ENCODE results near the gene PLD3. TPM values are rescaled to one million over a fixed set of nuclear protein-coding genes. Genes with fewer than 3 reads are reported as not detected.

The PLD3 gene
- total RNA-seq, 2 donors from 2014 or later: 155 to 162 TPM

- H3K9me3 ChIP-seq: no peaks in the 10 kb centered on the region
- H3K4me1 ChIP-seq: no peaks in the 10 kb centered on the region
- TF ChIP-seq POLR2A (IDR thresholded peaks at IDR 0.05): no peak
- no peak for TF ChIP-seq CTCF (IDR thresholded peaks at IDR 0.05)
- DNase-seq (no peak), ATAC-seq (no peak)
- WGBS, 2 donors: 66 to 78% methylated on average over 8 of the region's 8 CpGs
- intact Hi-C loops (cut with DNase I): no loop called here
- H3K36me3 ChIP-seq (replicated peaks in 1 of 2; ENCODE audit: insufficient read depth in 1 of 2, low read depth in 2 of 2): no peaks in the 10 kb centered on the region
- H3K27me3 ChIP-seq: no peaks in the 10 kb centered on the region
- H3K27ac ChIP-seq: no peak overlapping the region
- no peak overlapping the region for H3K4me3 ChIP-seq
These were observed 63.5 kb downstream of the PLD3 start for GRCh38 chr19:40411958-40412499.

GRCh38 chr19:40412866-40413265 is 64.4 kb downstream of the PLD3 start:
- Histone ChIP-seq H3K27me3 (no peaks in the 10 kb centered on the region), H3K27ac (no peak overlapping the region), H3K9me3 (no peaks in the 10 kb centered on the region), H3K4me3 (no peak overlapping the region), H3K4me1 (no peaks in the 10 kb centered on the region), H3K36me3 (replicated peaks in 1 of 2; ENCODE audit: insufficient read depth in 1 of 2, low read depth in 2 of 2) (no peaks in the 10 kb centered on the region)
- WGBS, 2 donors: 71 to 100% methylated on average over 3 to 4 of the region's 4 CpGs
- intact Hi-C loops (cut with DNase I): no loop called here
- no peak for DNase-seq
- TF ChIP-seq POLR2A (IDR thresholded peaks at IDR 0.05) (no peak), CTCF (IDR thresholded peaks at IDR 0.05) (no peak)
- ATAC-seq: no peak

GRCh38 chr19:40413291-40413845 is 64.9 kb downstream of the PLD3 start, which contains the start of gene PRX:
Gene PRX, minus strand, starts transcription at chr19:40413378. Its CDS starts 5,446 bp downstream, at chr19:40407932.
- 38 to 43% methylated on average over 13 to 18 of the region's 18 CpGs for WGBS, 2 donors
- DNase-seq: no peak
- no peak within 1 kb of the TSS for H3K4me3 ChIP-seq

GRCh38 chr19:40414542-40415535 is 66.3 kb downstream of the PLD3 start:
- no peak for TF ChIP-seq CTCF (IDR thresholded peaks at IDR 0.05)
- no peak for TF ChIP-seq POLR2A (IDR thresholded peaks at IDR 0.05)
- DNase-seq (no peak), ATAC-seq (no peak)
- intact Hi-C loops (cut with DNase I): no loop called here
- Histone ChIP-seq H3K36me3 (replicated peaks in 1 of 2; ENCODE audit: insufficient read depth in 1 of 2, low read depth in 2 of 2) (no peaks in the 10 kb centered on the region), H3K9me3 (no peaks in the 10 kb centered on the region), H3K27ac (no peak overlapping the region), H3K4me3 (no peak overlapping the region), H3K4me1 (no peaks in the 10 kb centered on the region), H3K27me3 (no peaks in the 10 kb centered on the region)
- WGBS, 2 donors: 78 to 79% methylated on average over 9 to 15 of the region's 21 CpGs

More at GRCh38 chr19:40413291-40413845, 64.9 kb downstream of the PLD3 start, which contains the start of gene PRX:
- Histone ChIP-seq H3K36me3 (replicated peaks in 1 of 2; ENCODE audit: insufficient read depth in 1 of 2, low read depth in 2 of 2) (no peaks in the 10 kb centered on the region), H3K9me3 (no peaks in the 10 kb centered on the region), H3K27ac (no peak within 1 kb of the TSS), H3K27me3 (no peaks in the 10 kb centered on the region), H3K4me1 (no peaks in the 10 kb centered on the region)
- TF ChIP-seq CTCF (IDR thresholded peaks at IDR 0.05) (no peak), POLR2A (IDR thresholded peaks at IDR 0.05) (no peak)
- no peak for ATAC-seq
- intact Hi-C loops (cut with DNase I): no loop called here

Data from body of pancreas (tissue), 4 donors.